ENCODE data around the gene MYG1.

The MYG1 gene
- 0 to 0.09 (median 0) reads per million in 3 donors for total RNA-seq

DNA sequence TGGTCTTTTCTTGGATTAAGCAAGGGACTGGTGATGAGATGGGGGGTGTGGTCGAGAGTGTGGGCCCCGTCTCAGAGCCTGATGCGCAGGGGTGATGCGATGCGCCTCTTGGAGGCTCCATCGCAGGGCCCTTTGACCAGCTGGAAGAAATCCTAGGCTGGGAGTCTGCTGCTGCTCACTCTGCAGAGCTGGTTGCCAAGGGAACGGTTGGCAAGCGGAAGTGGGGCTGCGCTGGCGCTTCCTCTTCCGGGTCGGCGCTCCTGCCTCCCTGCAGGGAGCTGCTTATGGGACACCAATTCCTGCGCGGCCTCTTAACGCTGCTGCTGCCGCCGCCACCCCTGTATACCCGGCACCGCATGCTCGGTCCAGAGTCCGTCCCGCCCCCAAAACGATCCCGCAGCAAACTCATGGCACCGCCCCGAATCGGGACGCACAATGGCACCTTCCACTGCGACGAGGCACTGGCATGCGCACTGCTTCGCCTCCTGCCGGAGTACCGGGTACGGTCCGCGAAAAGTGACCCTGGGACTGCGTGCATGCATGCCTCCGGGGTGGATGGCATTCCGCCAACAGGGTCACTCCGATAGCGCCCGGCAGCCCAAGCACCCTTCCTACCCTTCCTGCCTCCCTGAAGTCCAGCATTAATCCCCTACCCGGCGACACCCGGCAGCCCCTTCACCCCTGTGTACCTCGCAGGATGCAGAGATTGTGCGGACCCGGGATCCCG lies at the start of gene MYG1:
Gene MYG1, plus strand, starts transcription at position 242 of the 727 bp plus-strand sequence. Its CDS starts 43 bp downstream, at position 285.
- no peaks in the 10 kb centered on the region for H3K9me3 ChIP-seq (ENCODE audit: control insufficient read depth, low read length)
- H3K4me3 ChIP-seq (ENCODE audit: insufficient read depth, low read depth, low read length, poor library complexity, severe bottlenecking): peak within 1 kb of the TSS; percentile 94
- peaks cover 32% of the 10 kb centered on the region for H3K4me1 ChIP-seq (ENCODE audit: control insufficient read depth, insufficient read depth, low read length, poor library complexity, severe bottlenecking)
- peak within 1 kb of the TSS; percentile 71 for H3K27ac ChIP-seq (ENCODE audit: insufficient read depth, low read length, poor library complexity, severe bottlenecking)
- H3K36me3 ChIP-seq (ENCODE audit: control insufficient read depth, insufficient read depth, low read length): peaks cover 13% of the 10 kb centered on the region
- no peaks in the 10 kb centered on the region for H3K27me3 ChIP-seq (replicated peaks; ENCODE audit: control insufficient read depth, insufficient read depth, low read length, poor library complexity, severe bottlenecking)
- peak; percentile 71 to 81 (median 79) for DNase-seq

GRCh38 chr12:53251477-53252348 lies 47.8 kb upstream of the MYG1 start:
- H3K9me3 ChIP-seq (ENCODE audit: control insufficient read depth, low read length): no peaks in the 10 kb centered on the region
- H3K4me3 ChIP-seq (ENCODE audit: insufficient read depth, low read depth, low read length, poor library complexity, severe bottlenecking): peak overlapping the region; percentile 85
- peak; percentile 49 to 64 (median 63) for DNase-seq
- H3K36me3 ChIP-seq (ENCODE audit: control insufficient read depth, insufficient read depth, low read length): peaks cover 6% of the 10 kb centered on the region
- peaks cover 37% of the 10 kb centered on the region for H3K4me1 ChIP-seq (ENCODE audit: control insufficient read depth, insufficient read depth, low read length, poor library complexity, severe bottlenecking)
- H3K27ac ChIP-seq (ENCODE audit: insufficient read depth, low read length, poor library complexity, severe bottlenecking): peak overlapping the region; percentile 92
- no peaks in the 10 kb centered on the region for H3K27me3 ChIP-seq (replicated peaks; ENCODE audit: control insufficient read depth, insufficient read depth, low read length, poor library complexity, severe bottlenecking)

DNA sequence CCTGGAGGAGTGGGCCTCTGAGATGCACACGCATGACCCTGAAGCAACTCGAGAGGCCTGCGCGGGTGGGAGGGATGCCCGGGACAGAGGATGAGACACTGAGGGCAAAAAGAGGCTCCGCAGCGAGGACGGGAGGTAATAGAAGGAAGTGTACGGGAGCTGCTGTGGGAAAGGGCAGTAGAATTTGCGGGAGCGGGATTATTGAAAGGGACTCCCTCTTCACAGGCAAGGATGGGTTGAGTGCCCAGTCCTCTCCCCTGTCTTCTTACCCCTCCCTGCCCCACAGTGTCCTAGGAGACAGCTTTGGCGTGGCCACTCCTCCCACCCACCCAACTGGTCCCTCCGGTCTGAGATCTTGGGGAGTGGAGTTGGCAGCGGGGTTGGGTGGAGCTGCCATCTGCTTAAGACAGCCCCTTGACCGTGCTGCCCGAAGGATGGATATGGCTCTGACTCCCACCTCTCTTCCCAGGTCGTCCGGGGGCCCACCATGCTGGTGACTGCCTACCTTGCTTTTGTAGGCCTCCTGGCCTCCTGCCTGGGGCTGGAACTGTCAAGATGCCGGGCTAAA lies 47.1 kb upstream of the MYG1 start:
- Histone ChIP-seq H3K36me3 (ENCODE audit: control insufficient read depth, insufficient read depth, low read length) (peaks cover 6% of the 10 kb centered on the region), H3K27me3 (replicated peaks; ENCODE audit: control insufficient read depth, insufficient read depth, low read length, poor library complexity, severe bottlenecking) (no peaks in the 10 kb centered on the region), H3K27ac (ENCODE audit: insufficient read depth, low read length, poor library complexity, severe bottlenecking) (peak overlapping the region; percentile 92), H3K9me3 (ENCODE audit: control insufficient read depth, low read length) (no peaks in the 10 kb centered on the region), H3K4me3 (ENCODE audit: insufficient read depth, low read depth, low read length, poor library complexity, severe bottlenecking) (peak overlapping the region; percentile 85), H3K4me1 (ENCODE audit: control insufficient read depth, insufficient read depth, low read length, poor library complexity, severe bottlenecking) (peaks cover 37% of the 10 kb centered on the region)
- DNase-seq: no peak

DNA sequence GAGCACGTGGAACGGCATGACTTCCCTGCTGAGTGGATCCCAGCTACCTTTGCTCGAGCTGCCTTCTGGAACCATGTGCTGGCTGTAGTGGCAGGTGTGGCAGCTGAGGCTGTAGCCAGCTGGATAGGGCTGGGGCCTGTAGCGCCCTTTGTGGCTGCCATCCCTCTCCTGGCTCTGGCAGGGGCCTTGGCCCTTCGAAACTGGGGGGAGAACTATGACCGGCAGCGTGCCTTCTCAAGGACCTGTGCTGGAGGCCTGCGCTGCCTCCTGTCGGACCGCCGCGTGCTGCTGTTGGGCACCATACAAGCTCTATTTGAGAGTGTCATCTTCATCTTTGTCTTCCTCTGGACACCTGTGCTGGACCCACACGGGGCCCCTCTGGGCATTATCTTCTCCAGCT lies 46.2 kb upstream of the MYG1 start:
- no peaks in the 10 kb centered on the region for H3K9me3 ChIP-seq (ENCODE audit: control insufficient read depth, low read length)
- peaks cover 6% of the 10 kb centered on the region for H3K36me3 ChIP-seq (ENCODE audit: control insufficient read depth, insufficient read depth, low read length)
- H3K4me3 ChIP-seq (ENCODE audit: insufficient read depth, low read depth, low read length, poor library complexity, severe bottlenecking): no peak overlapping the region
- H3K27ac ChIP-seq (ENCODE audit: insufficient read depth, low read length, poor library complexity, severe bottlenecking): peak overlapping the region; percentile 92
- H3K4me1 ChIP-seq (ENCODE audit: control insufficient read depth, insufficient read depth, low read length, poor library complexity, severe bottlenecking): peaks cover 37% of the 10 kb centered on the region
- H3K27me3 ChIP-seq (replicated peaks; ENCODE audit: control insufficient read depth, insufficient read depth, low read length, poor library complexity, severe bottlenecking): no peaks in the 10 kb centered on the region
- DNase-seq: no peak

DNA sequence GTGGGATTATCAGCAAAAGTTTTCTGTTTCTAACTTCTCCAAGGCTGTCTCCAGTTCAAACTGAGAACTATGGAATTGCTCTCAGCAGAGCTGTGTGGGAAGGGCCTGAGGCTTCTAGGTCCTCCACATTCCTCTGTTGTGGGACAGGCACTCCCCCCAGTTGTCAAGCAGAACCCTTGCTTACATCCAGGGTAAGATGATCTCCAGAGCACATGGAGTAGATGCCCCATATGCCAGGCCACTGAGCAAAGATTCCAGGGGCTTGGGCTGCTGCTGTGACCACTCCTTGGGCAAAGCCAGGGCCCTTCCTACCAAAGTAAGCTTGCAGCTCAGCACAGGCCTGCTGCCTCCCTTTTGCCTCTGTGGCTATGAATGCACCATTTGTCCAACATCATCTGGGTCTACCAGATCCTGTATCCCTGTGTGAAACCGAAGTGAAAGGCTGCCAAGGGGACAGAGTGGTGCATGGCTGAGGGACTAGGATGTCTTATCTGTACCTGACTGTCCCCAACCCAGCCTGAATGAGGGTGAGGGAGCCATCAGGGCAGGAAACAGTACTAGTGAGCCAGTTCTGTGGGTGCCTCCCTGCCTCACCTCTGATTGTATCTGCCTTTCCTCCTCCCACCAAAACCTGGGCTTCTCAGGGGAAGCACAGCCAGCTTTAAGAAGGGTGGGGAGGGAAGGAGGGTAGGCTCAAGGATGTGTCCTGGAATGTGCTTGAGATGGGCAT lies 44.5 kb upstream of the MYG1 start:
- peaks cover 37% of the 10 kb centered on the region for H3K4me1 ChIP-seq (ENCODE audit: control insufficient read depth, insufficient read depth, low read length, poor library complexity, severe bottlenecking)
- no peak overlapping the region for H3K4me3 ChIP-seq (ENCODE audit: insufficient read depth, low read depth, low read length, poor library complexity, severe bottlenecking)
- DNase-seq: no peak
- H3K27me3 ChIP-seq (replicated peaks; ENCODE audit: control insufficient read depth, insufficient read depth, low read length, poor library complexity, severe bottlenecking): no peaks in the 10 kb centered on the region
- peaks cover 6% of the 10 kb centered on the region for H3K36me3 ChIP-seq (ENCODE audit: control insufficient read depth, insufficient read depth, low read length)
- no peak overlapping the region for H3K27ac ChIP-seq (ENCODE audit: insufficient read depth, low read length, poor library complexity, severe bottlenecking)
- H3K9me3 ChIP-seq (ENCODE audit: control insufficient read depth, low read length): no peaks in the 10 kb centered on the region

- H3K4me1 ChIP-seq (ENCODE audit: control insufficient read depth, insufficient read depth, low read length, poor library complexity, severe bottlenecking): peaks cover 36% of the 10 kb centered on the region
- H3K36me3 ChIP-seq (ENCODE audit: control insufficient read depth, insufficient read depth, low read length): peaks cover 6% of the 10 kb centered on the region
- no peak overlapping the region for H3K4me3 ChIP-seq (ENCODE audit: insufficient read depth, low read depth, low read length, poor library complexity, severe bottlenecking)
- DNase-seq: no peak
- no peaks in the 10 kb centered on the region for H3K9me3 ChIP-seq (ENCODE audit: control insufficient read depth, low read length)
- no peaks in the 10 kb centered on the region for H3K27me3 ChIP-seq (replicated peaks; ENCODE audit: control insufficient read depth, insufficient read depth, low read length, poor library complexity, severe bottlenecking)
- no peak overlapping the region for H3K27ac ChIP-seq (ENCODE audit: insufficient read depth, low read length, poor library complexity, severe bottlenecking)
These were observed 43.5 kb upstream of the MYG1 start for GRCh38 chr12:53255996-53256395.

- H3K4me3 ChIP-seq (ENCODE audit: insufficient read depth, low read depth, low read length, poor library complexity, severe bottlenecking): no peak overlapping the region
- no peak overlapping the region for H3K27ac ChIP-seq (ENCODE audit: insufficient read depth, low read length, poor library complexity, severe bottlenecking)
These were observed 40.7 kb upstream of the MYG1 start for GRCh38 chr12:53258541-53259539.

DNA sequence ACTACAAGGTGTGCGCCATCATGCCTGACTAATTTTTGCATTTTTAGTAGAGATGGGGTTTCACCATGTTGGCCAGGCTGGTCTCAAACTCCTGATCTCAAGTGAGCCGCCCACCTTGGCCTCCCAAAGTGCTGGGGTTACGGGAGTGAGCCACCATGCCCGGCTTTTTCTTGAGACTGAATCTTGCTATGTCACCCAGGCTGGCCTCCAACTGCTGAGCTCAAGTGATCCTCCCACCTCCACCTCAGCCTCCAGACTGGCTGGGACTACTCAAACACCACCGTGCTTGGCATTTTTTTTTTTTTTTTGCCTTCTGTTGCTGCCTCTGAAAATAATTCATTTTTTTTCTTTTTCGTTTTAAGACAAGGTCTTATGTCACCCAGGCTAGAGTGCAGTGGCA lies 39.6 kb upstream of the MYG1 start:
- no peak for DNase-seq
- Histone ChIP-seq H3K9me3 (ENCODE audit: control insufficient read depth, low read length) (no peaks in the 10 kb centered on the region), H3K4me3 (ENCODE audit: insufficient read depth, low read depth, low read length, poor library complexity, severe bottlenecking) (no peak overlapping the region), H3K27ac (ENCODE audit: insufficient read depth, low read length, poor library complexity, severe bottlenecking) (no peak overlapping the region), H3K36me3 (ENCODE audit: control insufficient read depth, insufficient read depth, low read length) (no peaks in the 10 kb centered on the region), H3K4me1 (ENCODE audit: control insufficient read depth, insufficient read depth, low read length, poor library complexity, severe bottlenecking) (peaks cover 9% of the 10 kb centered on the region), H3K27me3 (replicated peaks; ENCODE audit: control insufficient read depth, insufficient read depth, low read length, poor library complexity, severe bottlenecking) (no peaks in the 10 kb centered on the region)

More at GRCh38 chr12:53258541-53259539, 40.7 kb upstream of the MYG1 start:
- Histone ChIP-seq H3K27me3 (replicated peaks; ENCODE audit: control insufficient read depth, insufficient read depth, low read length, poor library complexity, severe bottlenecking) (no peaks in the 10 kb centered on the region), H3K4me1 (ENCODE audit: control insufficient read depth, insufficient read depth, low read length, poor library complexity, severe bottlenecking) (peaks cover 12% of the 10 kb centered on the region), H3K9me3 (ENCODE audit: control insufficient read depth, low read length) (no peaks in the 10 kb centered on the region), H3K36me3 (ENCODE audit: control insufficient read depth, insufficient read depth, low read length) (peaks cover under 1% of the 10 kb centered on the region)
- no peak for DNase-seq

DNA sequence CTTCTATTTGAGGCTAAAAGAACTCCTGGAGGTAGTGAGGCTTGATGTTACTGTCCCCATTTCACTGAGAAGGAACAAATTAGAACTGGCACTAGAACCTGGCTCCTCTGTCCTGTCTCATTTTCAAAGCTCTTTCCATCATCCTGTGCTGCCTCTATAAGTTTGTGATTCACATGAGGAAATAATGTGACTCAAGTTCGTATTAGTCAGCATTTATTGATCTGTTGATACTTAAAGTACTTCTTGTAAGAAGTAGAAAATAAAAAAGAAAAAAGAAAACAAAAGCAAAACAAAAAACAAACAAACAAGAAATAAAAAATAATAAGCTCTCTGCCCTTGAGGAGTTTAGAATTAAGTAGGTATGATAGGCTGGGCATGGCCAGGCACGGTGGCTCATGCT lies 33.7 kb upstream of the MYG1 start:
- H3K36me3 ChIP-seq (ENCODE audit: control insufficient read depth, insufficient read depth, low read length): no peaks in the 10 kb centered on the region
- no peak overlapping the region for H3K27ac ChIP-seq (ENCODE audit: insufficient read depth, low read length, poor library complexity, severe bottlenecking)
- DNase-seq: no peak
- no peaks in the 10 kb centered on the region for H3K9me3 ChIP-seq (ENCODE audit: control insufficient read depth, low read length)
- no peaks in the 10 kb centered on the region for H3K27me3 ChIP-seq (replicated peaks; ENCODE audit: control insufficient read depth, insufficient read depth, low read length, poor library complexity, severe bottlenecking)
- no peak overlapping the region for H3K4me3 ChIP-seq (ENCODE audit: insufficient read depth, low read depth, low read length, poor library complexity, severe bottlenecking)
- peaks cover 5% of the 10 kb centered on the region for H3K4me1 ChIP-seq (ENCODE audit: control insufficient read depth, insufficient read depth, low read length, poor library complexity, severe bottlenecking)

Measured in effector memory CD4-positive, alpha-beta T cell (primary cell).